ENCODE results near the gene CACNB1. TPM values are rescaled to one million over a fixed set of nuclear protein-coding genes. Genes with fewer than 3 reads are reported as not detected.

The CACNB1 gene
- total RNA-seq, 1 experiment from 2014 or later, result 20.0 TPM

GRCh38 chr17:39205112-39205526, 7.7 kb upstream of the CACNB1 start:
- Histone ChIP-seq H3K9ac (ENCODE audit: extremely low read depth, insufficient read length, low read length) (no peak overlapping the region), H3K23ac (ENCODE audit: insufficient read length, low read depth, low read length) (no peak overlapping the region), H3K9me3 (ENCODE audit: control insufficient read depth, low read depth, low read length) (no peaks in the 10 kb centered on the region), H2AK5ac (ENCODE audit: insufficient read length, low read length) (no peak overlapping the region), H2BK12ac (ENCODE audit: insufficient read length, low read depth, low read length) (no peak overlapping the region), H4K5ac (ENCODE audit: insufficient read length, low read depth, low read length) (no peak overlapping the region), H4K8ac (replicated peaks; ENCODE audit: insufficient read length, low read depth, low read length) (no peak overlapping the region), H3K18ac (ENCODE audit: insufficient read length, low read depth, low read length) (no peak overlapping the region), H2BK5ac (ENCODE audit: insufficient read length, low read length) (no peak overlapping the region), H3K4me2 (ENCODE audit: insufficient read depth, insufficient read length, low read length) (no peak overlapping the region), H3K79me2 (ENCODE audit: insufficient read depth, low read length) (peaks cover 3% of the 10 kb centered on the region; the same call in 1 of the 2 replicates), H3K4ac (ENCODE audit: low read depth, low read length) (no peak overlapping the region), H3K79me1 (ENCODE audit: insufficient read depth, low read depth, low read length, poor library complexity, severe bottlenecking) (no peaks in the 10 kb centered on the region), H3T11ph (ENCODE audit: low read length) (no peak overlapping the region), H3K27me3 (ENCODE audit: insufficient read depth, low read length) (no peaks in the 10 kb centered on the region), H3K56ac (ENCODE audit: insufficient read length, low read depth, low read length) (no peak overlapping the region), H4K91ac (ENCODE audit: insufficient read length, low read depth, low read length) (no peak overlapping the region), H3K4me1 (ENCODE audit: insufficient read depth, low read length) (no peaks in the 10 kb centered on the region; the same call in 1 of the 2 replicates), H2BK120ac (ENCODE audit: low read depth, low read length, poor library complexity, severe bottlenecking) (no peak overlapping the region), H3K14ac (ENCODE audit: insufficient read depth, low read length) (no peak overlapping the region), H4K20me1 (ENCODE audit: control insufficient read depth, insufficient read depth, insufficient read length) (no peaks in the 10 kb centered on the region), H2AFZ (ENCODE audit: low read length) (no peak overlapping the region), H3K23me2 (ENCODE audit: insufficient read length, low read depth, low read length, poor library complexity, severe bottlenecking) (peaks cover 8% of the 10 kb centered on the region), H2BK20ac (ENCODE audit: low read depth, low read length, poor library complexity, severe bottlenecking) (no peak overlapping the region), H2BK15ac (ENCODE audit: low read depth, low read length) (no peak overlapping the region), H3K27ac (ENCODE audit: insufficient read length, low read depth, low read length) (no peak overlapping the region)
- peaks cover 39 to 52% (median 49%) of the 10 kb centered on the region in 3 experiments for H3K36me3 Mint-ChIP-seq (ENCODE audit: insufficient read depth in 1 of 3, low read depth in 3 of 3)
- H3K27me3 Mint-ChIP-seq (ENCODE audit: low read depth), result peaks cover 4% of the 10 kb centered on the region
- no peak for TF ChIP-seq CTCF (conservative IDR thresholded peaks at IDR 0.05)
- DNase-seq, result no peak
- H3K27ac Mint-ChIP-seq, result peak overlapping the region in 1 of 3 experiments; percentile 97; a peak in 2 of 7 replicates
- WGBS (ENCODE audit: extremely low coverage, insufficient read length, low lambda C conversion rate), result no CpG with 5 or more reads among the region's 3 CpGs
- no peak overlapping the region for H3K4me3 Mint-ChIP-seq
- peaks cover 0 to 2% of the 10 kb centered on the region in 2 experiments; a peak in 1 of 5 replicates for H3K9me3 Mint-ChIP-seq
- peaks cover 22 to 41% of the 10 kb centered on the region in 2 experiments for H3K4me1 Mint-ChIP-seq

Measured in H9 (cell line).